AG09319 (cell line): ENCODE measurements around the gene SUV39H1.

Experiments
- DNase-seq: peaks from one replicate; pipeline ENCODE4 v3.0.0-alpha.2; 2010; ENCODE audit warnings: low read depth; ENCODE audit errors: extremely low read depth
- TF ChIP-seq, protein P1 (sequence below): IDR thresholded peaks from 2 replicates; pipeline ENCODE4 v1.5.1; 2011; ENCODE audit warnings: low read depth, mild to moderate bottlenecking, inconsistent platforms, low read length, moderate library complexity

Gene SUV39H1

DNA sequence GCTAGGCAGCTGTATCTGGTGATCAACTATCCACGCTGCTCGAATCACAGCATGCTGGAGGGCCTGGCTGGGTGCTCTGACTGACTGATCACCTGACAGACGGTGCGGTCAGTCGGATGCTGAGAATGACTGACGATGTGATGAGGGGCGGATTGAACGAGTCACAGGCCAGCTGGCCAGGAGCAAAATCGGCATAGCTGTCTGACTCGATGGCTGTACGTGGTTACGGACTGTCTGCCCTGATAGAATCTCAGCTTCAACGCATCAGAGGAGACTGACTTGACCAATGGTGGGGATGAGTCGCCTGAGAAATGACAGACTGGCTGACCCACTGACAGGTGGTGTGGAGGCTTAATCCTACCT lies 1.0 kb upstream of the SUV39H1 start:
- DNase-seq = no peak
- TF ChIP-seq, protein P1, sequence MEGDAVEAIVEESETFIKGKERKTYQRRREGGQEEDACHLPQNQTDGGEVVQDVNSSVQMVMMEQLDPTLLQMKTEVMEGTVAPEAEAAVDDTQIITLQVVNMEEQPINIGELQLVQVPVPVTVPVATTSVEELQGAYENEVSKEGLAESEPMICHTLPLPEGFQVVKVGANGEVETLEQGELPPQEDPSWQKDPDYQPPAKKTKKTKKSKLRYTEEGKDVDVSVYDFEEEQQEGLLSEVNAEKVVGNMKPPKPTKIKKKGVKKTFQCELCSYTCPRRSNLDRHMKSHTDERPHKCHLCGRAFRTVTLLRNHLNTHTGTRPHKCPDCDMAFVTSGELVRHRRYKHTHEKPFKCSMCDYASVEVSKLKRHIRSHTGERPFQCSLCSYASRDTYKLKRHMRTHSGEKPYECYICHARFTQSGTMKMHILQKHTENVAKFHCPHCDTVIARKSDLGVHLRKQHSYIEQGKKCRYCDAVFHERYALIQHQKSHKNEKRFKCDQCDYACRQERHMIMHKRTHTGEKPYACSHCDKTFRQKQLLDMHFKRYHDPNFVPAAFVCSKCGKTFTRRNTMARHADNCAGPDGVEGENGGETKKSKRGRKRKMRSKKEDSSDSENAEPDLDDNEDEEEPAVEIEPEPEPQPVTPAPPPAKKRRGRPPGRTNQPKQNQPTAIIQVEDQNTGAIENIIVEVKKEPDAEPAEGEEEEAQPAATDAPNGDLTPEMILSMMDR = no peak

DNA sequence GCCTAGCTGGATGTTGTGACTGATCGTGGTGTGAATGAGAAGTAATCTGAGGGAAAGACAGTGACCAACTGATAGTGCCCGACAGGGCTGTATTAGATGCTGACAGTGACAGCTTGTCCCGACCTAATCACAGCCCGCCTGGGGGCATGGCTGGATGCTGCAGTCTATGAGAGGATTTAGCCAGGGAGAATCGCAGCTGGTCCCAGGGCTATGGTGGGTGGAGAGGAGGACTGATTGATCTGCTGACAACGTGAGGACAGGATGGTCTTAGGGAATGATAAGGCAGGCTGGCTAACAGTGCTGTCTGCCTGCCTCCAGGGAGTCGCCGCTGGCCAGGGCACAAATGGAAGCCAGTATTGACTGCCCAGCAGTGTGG lies 621 bp upstream of the SUV39H1 start:
- no peak for DNase-seq
- TF ChIP-seq, protein P1 = no peak

GRCh38 chrX:48696909-48697727 lies 584 bp downstream of the SUV39H1 start:
- TF ChIP-seq, protein P1 = no peak
- no peak for DNase-seq

DNA sequence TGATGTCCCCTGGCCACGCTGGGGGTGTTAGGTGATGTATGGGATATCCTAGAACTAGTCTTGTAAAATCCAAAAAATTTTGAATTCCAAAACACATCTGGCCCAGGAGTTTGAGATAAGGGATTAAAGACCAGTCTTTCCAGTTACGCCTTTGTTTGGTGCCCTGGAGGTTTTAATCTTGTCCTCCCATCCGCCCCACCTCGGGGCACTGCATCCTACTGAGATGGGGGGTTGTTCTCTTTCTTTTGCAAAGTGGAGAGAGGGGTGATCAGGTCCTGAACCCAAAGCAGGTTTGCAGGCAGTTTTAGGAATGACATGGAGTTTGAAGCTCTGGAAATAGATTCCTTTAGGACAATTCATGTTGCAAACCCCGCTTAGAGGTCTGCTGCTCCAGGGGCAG lies 1.8 kb downstream of the SUV39H1 start:
- TF ChIP-seq, protein P1 = no peak
- DNase-seq = no peak

DNA sequence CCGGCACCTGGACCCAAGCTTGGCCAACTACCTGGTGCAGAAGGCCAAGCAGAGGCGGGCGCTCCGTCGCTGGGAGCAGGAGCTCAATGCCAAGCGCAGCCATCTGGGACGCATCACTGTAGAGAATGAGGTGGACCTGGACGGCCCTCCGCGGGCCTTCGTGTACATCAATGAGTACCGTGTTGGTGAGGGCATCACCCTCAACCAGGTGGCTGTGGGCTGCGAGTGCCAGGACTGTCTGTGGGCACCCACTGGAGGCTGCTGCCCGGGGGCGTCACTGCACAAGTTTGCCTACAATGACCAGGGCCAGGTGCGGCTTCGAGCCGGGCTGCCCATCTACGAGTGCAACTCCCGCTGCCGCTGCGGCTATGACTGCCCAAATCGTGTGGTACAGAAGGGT lies 3.7 kb downstream of the SUV39H1 start:
- no peak for DNase-seq
- TF ChIP-seq, protein P1 = no peak

- no peak for DNase-seq
- TF ChIP-seq, protein P1 = no peak
These were observed 4.6 kb downstream of the SUV39H1 start for GRCh38 chrX:48700951-48701653.

DNA sequence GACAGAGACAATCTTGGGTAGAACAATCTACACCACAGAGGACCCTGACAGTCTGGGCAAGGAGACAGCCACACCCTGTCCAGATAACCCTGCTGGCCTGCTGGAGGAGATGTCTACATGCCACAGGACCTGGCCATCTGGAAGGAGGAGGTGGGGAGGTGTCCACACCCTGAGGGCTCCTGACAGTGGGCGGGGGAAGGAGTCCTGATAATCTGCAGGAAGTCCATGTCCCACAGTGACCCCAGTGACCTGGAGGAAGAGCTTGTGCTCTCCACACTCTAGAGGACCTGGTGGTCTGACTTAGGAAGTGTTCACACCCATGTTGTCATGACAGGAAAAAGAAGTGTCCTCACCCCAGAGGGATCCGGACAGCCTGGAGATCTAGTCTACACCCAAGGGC lies 5.5 kb downstream of the SUV39H1 start:
- no peak for DNase-seq
- TF ChIP-seq, protein P1 = no peak
